ENCODE measurements around the gene VRK1. TPM values are rescaled to one million over a fixed set of nuclear protein-coding genes. Genes with fewer than 3 reads are reported as not detected.

The VRK1 gene
- total RNA-seq, 5 donors from 2014 or later (not counting 1 experiment from before 2014, with no cell fraction given), result 24.4 to 34.5 (median 29.4) TPM

GRCh38 chr14:96905065-96905464 is 107.9 kb downstream of the VRK1 start:
- POLR2A ChIA-PET, result no interaction called here
- H3K27ac ChIP-seq (ENCODE audit: low read length), result no peak overlapping the region
- no peak for DNase-seq
- no peaks in the 10 kb centered on the region for H3K36me3 ChIP-seq (ENCODE audit: control insufficient read depth in 2 of 2, extremely low read depth in 1 of 2, insufficient read depth in 1 of 2, low read length in 1 of 2)
- H3K4me3 Mint-ChIP-seq, result no peak overlapping the region
- H3K27ac Mint-ChIP-seq, result no peak overlapping the region
- H3K4me1 Mint-ChIP-seq, result no peaks in the 10 kb centered on the region
- H3K27me3 Mint-ChIP-seq, result no peaks in the 10 kb centered on the region
- H3K36me3 Mint-ChIP-seq, result peaks cover 31% of the 10 kb centered on the region
- ATAC-seq (replicated peaks in 1 of 4), result no peak
- peaks cover 12 to 15% (median 15%) of the 10 kb centered on the region in 3 donors for H3K9me3 Mint-ChIP-seq
- WGBS (ENCODE audit: insufficient coverage), result 100% methylated on average over 1 of the region's 1 CpG
- H3K9me3 ChIP-seq, result no peaks in the 10 kb centered on the region
- no peak overlapping the region for H3K4me3 ChIP-seq (ENCODE audit: control insufficient read depth in 1 of 2, extremely low read depth in 1 of 2, low read length in 1 of 2)
- H3K27me3 ChIP-seq (replicated peaks in 1 of 2; ENCODE audit: control insufficient read depth in 2 of 2, extremely low read depth in 1 of 2, insufficient read depth in 2 of 2, low read length in 1 of 2), result no peaks in the 10 kb centered on the region
- no peaks in the 10 kb centered on the region for H3K4me1 ChIP-seq (ENCODE audit: control insufficient read depth in 1 of 2, extremely low read depth in 1 of 2, insufficient read depth in 2 of 2, low read length in 2 of 2)
- CTCF ChIA-PET, result no interaction called here

- no peak overlapping the region for H3K4me3 Mint-ChIP-seq
- POLR2A ChIA-PET, result no interaction called here
- H3K9me3 Mint-ChIP-seq, result peaks cover 14 to 17% (median 16%) of the 10 kb centered on the region in 3 donors
- H3K27me3 Mint-ChIP-seq, result no peaks in the 10 kb centered on the region
- Histone ChIP-seq H3K4me3 (ENCODE audit: control insufficient read depth in 1 of 2, extremely low read depth in 1 of 2, low read length in 1 of 2) (no peak overlapping the region), H3K9me3 (no peaks in the 10 kb centered on the region), H3K36me3 (ENCODE audit: control insufficient read depth in 2 of 2, extremely low read depth in 1 of 2, insufficient read depth in 1 of 2, low read length in 1 of 2) (no peaks in the 10 kb centered on the region), H3K27me3 (replicated peaks in 1 of 2; ENCODE audit: control insufficient read depth in 2 of 2, extremely low read depth in 1 of 2, insufficient read depth in 2 of 2, low read length in 1 of 2) (no peaks in the 10 kb centered on the region), H3K4me1 (ENCODE audit: control insufficient read depth in 1 of 2, extremely low read depth in 1 of 2, insufficient read depth in 2 of 2, low read length in 2 of 2) (no peaks in the 10 kb centered on the region), H3K27ac (ENCODE audit: low read length) (no peak overlapping the region)
- 95% methylated on average over 2 of the region's 3 CpGs for WGBS (ENCODE audit: insufficient coverage)
- DNase-seq (no peak), ATAC-seq (replicated peaks in 1 of 4) (no peak)
- CTCF ChIA-PET, result no interaction called here
- no peak overlapping the region for H3K27ac Mint-ChIP-seq
- H3K4me1 Mint-ChIP-seq, result peaks cover 0 to 5% (median 2%) of the 10 kb centered on the region in 3 donors
- peaks cover 37% of the 10 kb centered on the region for H3K36me3 Mint-ChIP-seq
These were observed 108.6 kb downstream of the VRK1 start for GRCh38 chr14:96905825-96906224.

- H3K9me3 Mint-ChIP-seq, result peaks cover 14 to 17% (median 16%) of the 10 kb centered on the region in 3 donors
- H3K36me3 Mint-ChIP-seq, result peaks cover 35% of the 10 kb centered on the region
- H3K27ac Mint-ChIP-seq, result no peak overlapping the region
- CTCF ChIA-PET, result no interaction called here
- Histone ChIP-seq H3K9me3 (no peaks in the 10 kb centered on the region), H3K4me1 (ENCODE audit: control insufficient read depth in 1 of 2, extremely low read depth in 1 of 2, insufficient read depth in 2 of 2, low read length in 2 of 2) (no peaks in the 10 kb centered on the region), H3K27me3 (replicated peaks in 1 of 2; ENCODE audit: control insufficient read depth in 2 of 2, extremely low read depth in 1 of 2, insufficient read depth in 2 of 2, low read length in 1 of 2) (no peaks in the 10 kb centered on the region), H3K4me3 (ENCODE audit: control insufficient read depth in 1 of 2, extremely low read depth in 1 of 2, low read length in 1 of 2) (no peak overlapping the region), H3K27ac (ENCODE audit: low read length) (no peak overlapping the region), H3K36me3 (ENCODE audit: control insufficient read depth in 2 of 2, extremely low read depth in 1 of 2, insufficient read depth in 1 of 2, low read length in 1 of 2) (no peaks in the 10 kb centered on the region)
- H3K4me3 Mint-ChIP-seq, result no peak overlapping the region
- H3K4me1 Mint-ChIP-seq, result peaks cover 4 to 11% (median 5%) of the 10 kb centered on the region in 3 donors
- H3K27me3 Mint-ChIP-seq, result no peaks in the 10 kb centered on the region
- no peak for DNase-seq
- POLR2A ChIA-PET, result no interaction called here
- no peak for ATAC-seq (replicated peaks in 1 of 4)
- WGBS (ENCODE audit: insufficient coverage), result 83% methylated on average over 1 of the region's 1 CpG
These were observed 109.3 kb downstream of the VRK1 start for GRCh38 chr14:96906434-96906833.

GRCh38 chr14:96909841-96910364 is 112.7 kb downstream of the VRK1 start:
- CTCF ChIA-PET, result no interaction called here

GRCh38 chr14:96911499-96912149 is 114.4 kb downstream of the VRK1 start:
- no peaks in the 10 kb centered on the region for H3K9me3 ChIP-seq
- H3K9me3 Mint-ChIP-seq, result peaks cover 16 to 17% (median 17%) of the 10 kb centered on the region in 3 donors
- ChIA-PET POLR2A (no interaction called here), CTCF (no interaction called here)
- H3K27ac Mint-ChIP-seq, result peak overlapping the region in 1 of 2 donors; percentile 58
- peaks cover 17 to 29% (median 19%) of the 10 kb centered on the region in 3 donors for H3K4me1 Mint-ChIP-seq
- 91% methylated on average over 1 of the region's 6 CpGs for WGBS (ENCODE audit: insufficient coverage)
- no peaks in the 10 kb centered on the region for H3K27me3 ChIP-seq (replicated peaks in 1 of 2; ENCODE audit: control insufficient read depth in 2 of 2, extremely low read depth in 1 of 2, insufficient read depth in 2 of 2, low read length in 1 of 2)
- peak in 3 of 4 experiments; percentile 34 to 46 (median 41) for ATAC-seq (replicated peaks in 1 of 4)
- peak overlapping the region in 1 of 3 donors; percentile 19 for H3K4me3 Mint-ChIP-seq
- H3K36me3 ChIP-seq (ENCODE audit: control insufficient read depth in 2 of 2, extremely low read depth in 1 of 2, insufficient read depth in 1 of 2, low read length in 1 of 2), result no peaks in the 10 kb centered on the region
- DNase-seq, result no peak
- no peaks in the 10 kb centered on the region for H3K27me3 Mint-ChIP-seq
- no peak overlapping the region for H3K4me3 ChIP-seq (ENCODE audit: control insufficient read depth in 1 of 2, extremely low read depth in 1 of 2, low read length in 1 of 2)
- H3K36me3 Mint-ChIP-seq, result peaks cover 24% of the 10 kb centered on the region
- H3K4me1 ChIP-seq (ENCODE audit: control insufficient read depth in 1 of 2, extremely low read depth in 1 of 2, insufficient read depth in 2 of 2, low read length in 2 of 2), result peaks cover 2 to 12% of the 10 kb centered on the region in 2 experiments
- H3K27ac ChIP-seq (ENCODE audit: low read length), result no peak overlapping the region

More at GRCh38 chr14:96909841-96910364, 112.7 kb downstream of the VRK1 start:
- Histone ChIP-seq H3K9me3 (no peaks in the 10 kb centered on the region), H3K4me1 (ENCODE audit: control insufficient read depth in 1 of 2, extremely low read depth in 1 of 2, insufficient read depth in 2 of 2, low read length in 2 of 2) (peaks cover 2 to 12% of the 10 kb centered on the region in 2 experiments), H3K4me3 (ENCODE audit: control insufficient read depth in 1 of 2, extremely low read depth in 1 of 2, low read length in 1 of 2) (no peak overlapping the region), H3K27me3 (replicated peaks in 1 of 2; ENCODE audit: control insufficient read depth in 2 of 2, extremely low read depth in 1 of 2, insufficient read depth in 2 of 2, low read length in 1 of 2) (no peaks in the 10 kb centered on the region), H3K36me3 (ENCODE audit: control insufficient read depth in 2 of 2, extremely low read depth in 1 of 2, insufficient read depth in 1 of 2, low read length in 1 of 2) (no peaks in the 10 kb centered on the region), H3K27ac (ENCODE audit: low read length) (no peak overlapping the region)
- ATAC-seq (replicated peaks in 1 of 4) (no peak), DNase-seq (no peak)
- peaks cover 35% of the 10 kb centered on the region for H3K36me3 Mint-ChIP-seq
- peaks cover 14 to 17% (median 16%) of the 10 kb centered on the region in 3 donors for H3K9me3 Mint-ChIP-seq
- no peak overlapping the region for H3K27ac Mint-ChIP-seq
- H3K4me1 Mint-ChIP-seq, result peaks cover 17 to 29% (median 19%) of the 10 kb centered on the region in 3 donors
- no peaks in the 10 kb centered on the region for H3K27me3 Mint-ChIP-seq
- no peak overlapping the region for H3K4me3 Mint-ChIP-seq
- WGBS (ENCODE audit: insufficient coverage), result no CpG with 5 or more reads among the region's 1 CpG
- POLR2A ChIA-PET, result no interaction called here

- no peak overlapping the region for H3K4me3 Mint-ChIP-seq
- Histone ChIP-seq H3K4me3 (ENCODE audit: control insufficient read depth in 1 of 2, extremely low read depth in 1 of 2, low read length in 1 of 2) (no peak overlapping the region), H3K27me3 (replicated peaks in 1 of 2; ENCODE audit: control insufficient read depth in 2 of 2, extremely low read depth in 1 of 2, insufficient read depth in 2 of 2, low read length in 1 of 2) (no peaks in the 10 kb centered on the region), H3K27ac (ENCODE audit: low read length) (no peak overlapping the region), H3K9me3 (no peaks in the 10 kb centered on the region), H3K36me3 (ENCODE audit: control insufficient read depth in 2 of 2, extremely low read depth in 1 of 2, insufficient read depth in 1 of 2, low read length in 1 of 2) (no peaks in the 10 kb centered on the region), H3K4me1 (ENCODE audit: control insufficient read depth in 1 of 2, extremely low read depth in 1 of 2, insufficient read depth in 2 of 2, low read length in 2 of 2) (peaks cover 2 to 12% of the 10 kb centered on the region in 2 experiments)
- POLR2A ChIA-PET, result no interaction called here
- H3K9me3 Mint-ChIP-seq, result peaks cover 6 to 9% (median 7%) of the 10 kb centered on the region in 3 donors
- no peak for DNase-seq
- CTCF ChIA-PET, result interaction anchor here in 1 of 2 donors (0.7 kb wide), 1 partner anchor 17 kb away, joined by 8 read pairs; no protein-coding TSS in a partner anchor
- H3K36me3 Mint-ChIP-seq, result peaks cover 22% of the 10 kb centered on the region
- peaks cover 17 to 29% (median 19%) of the 10 kb centered on the region in 3 donors for H3K4me1 Mint-ChIP-seq
- H3K27me3 Mint-ChIP-seq, result no peaks in the 10 kb centered on the region
- no peak overlapping the region for H3K27ac Mint-ChIP-seq
- 100% methylated on average over 2 of the region's 5 CpGs for WGBS (ENCODE audit: insufficient coverage)
- no peak for ATAC-seq (replicated peaks in 1 of 4)
These were observed 117.5 kb downstream of the VRK1 start for GRCh38 chr14:96914571-96915128.
